PC-3 (cell line): Measurements from ENCODE around the gene TAF9. TPM values are rescaled to one million over a fixed set of nuclear protein-coding genes. Genes with fewer than 3 reads are reported as not detected.

Experiments
- ATAC-seq: fragments of 200-7000 bp; cut with Tn5 transposase; 2 replicates; pipeline ENCODE4 v1.9.1; 2020; ENCODE audit warnings: mild to moderate bottlenecking, moderate library complexity
- BruUV-seq: library from RNA; stranded (reverse); fragments of 400-500 nt; replicated peaks from 2 replicates; lab custom pipeline; 2021; lab: Mats Ljungman, UMichigan
- CTCF ChIA-PET: fragments of 300-600 bp; sonication (Branson Sonifier 250); formaldehyde crosslinking; loops from one replicate; lab custom pipeline; 2022; ENCODE audit warnings: antibody characterized with exemption; lab: Charles Lee
- POLR2A ChIA-PET: fragments of 300-600 bp; sonication (Branson Sonifier 250); formaldehyde crosslinking; loops from one replicate; lab custom pipeline; 2022; ENCODE audit warnings: antibody characterized with exemption; ENCODE audit not compliant: unreplicated experiment; lab: Charles Lee
- DNase-seq: peaks from one replicate; pipeline ENCODE4 v3.0.0-alpha.2; 2015
- H2AFZ ChIP-seq: fragments of 300-600 bp; sonication (generic); 2 replicates; pipeline ENCODE4 v1.6.0; 2016; ENCODE audit warnings: antibody characterized with exemption, low read length
- H3F3A ChIP-seq: fragments of 300-600 bp; sonication (generic); one replicate; pipeline ENCODE4 v1.6.0; 2017; ENCODE audit warnings: antibody characterized with exemption, low read length, control low read depth, mild to moderate bottlenecking; ENCODE audit not compliant: unreplicated experiment
- H3K27ac ChIP-seq: fragments of 300-600 bp; sonication (generic); 2 replicates; pipeline ENCODE4 v1.5.1; 2016; ENCODE audit warnings: mild to moderate bottlenecking, low read length
- H3K27me3 ChIP-seq: fragments of 300-600 bp; sonication (generic); 2 replicates; pipeline ENCODE4 v1.6.1; 2016; ENCODE audit warnings: low read length, mixed read lengths
- H3K36me3 ChIP-seq: fragments of 300-600 bp; sonication (generic); 2 replicates; pipeline ENCODE4 v1.6.1; 2016; ENCODE audit warnings: low read depth, mixed run types, low read length, mixed read lengths
- H3K4me1 ChIP-seq: fragments of 300-600 bp; sonication (generic); 2 replicates; pipeline ENCODE4 v1.5.1; 2016; ENCODE audit warnings: low read length; ENCODE audit not compliant: insufficient read depth
- H3K4me2 ChIP-seq: fragments of 300-600 bp; sonication (generic); 2 replicates; pipeline ENCODE4 v1.6.0; 2016; ENCODE audit warnings: low read length
- H3K4me3 ChIP-seq: fragments of 300-600 bp; sonication (generic); 2 replicates; pipeline ENCODE4 v1.5.1; 2016; ENCODE audit warnings: mild to moderate bottlenecking, low read length, mixed read lengths
- H3K79me2 ChIP-seq: fragments of 300-600 bp; sonication (generic); 2 replicates; pipeline ENCODE4 v1.6.1; 2017; ENCODE audit warnings: low read length, mixed read lengths
- H3K9ac ChIP-seq: fragments of 300-600 bp; sonication (generic); 2 replicates; pipeline ENCODE4 v1.6.0; 2016; ENCODE audit warnings: mild to moderate bottlenecking, low read length
- H3K9me2 ChIP-seq: fragments of 300-600 bp; sonication (generic); replicated peaks from 2 replicates; pipeline ENCODE4 v1.6.1; 2016; ENCODE audit warnings: mixed run types, low read length, mixed read lengths
- H3K9me3 ChIP-seq: fragments of 300-600 bp; sonication (generic); 2 replicates; pipeline ENCODE4 v1.6.1; 2016; ENCODE audit warnings: low read length, mixed read lengths
- H4K20me1 ChIP-seq: fragments of 300-600 bp; sonication (generic); 2 replicates; pipeline ENCODE4 v1.6.1; 2016; ENCODE audit warnings: low read length, mixed read lengths
- EZH2 ChIP-seq: fragments of 300-600 bp; sonication (generic); IDR thresholded peaks from one replicate; pipeline ENCODE4 v1.6.1; 2017; ENCODE audit warnings: antibody characterized with exemption, mild to moderate bottlenecking, low read length; ENCODE audit not compliant: unreplicated experiment
- EZH2phosphoT487 ChIP-seq: fragments of 300-600 bp; sonication (generic); IDR thresholded peaks from 2 replicates; pipeline ENCODE4 v1.6.1; 2018; ENCODE audit warnings: mild to moderate bottlenecking, antibody characterized with exemption, low read length, borderline replicate concordance
- intact Hi-C: fragments of 100-400 bp; cut with micrococcal nuclease; formaldehyde crosslinking; loops from 2 replicates; pipeline ENCODE4 v1.9.0; 2023
- total RNA-seq: library from RNA; depleted of rRNA; stranded (reverse); fragments of >200 nt; gene quantifications from 2 replicates; pipeline ENCODE4 v1.2.3, GENCODE V29; 2014
- TF ChIP-seq, protein P1 (sequence below): fragments of 300-600 bp; sonication (generic); conservative IDR thresholded peaks from 2 replicates; pipeline ENCODE4 v1.5.1; 2017; ENCODE audit warnings: antibody characterized with exemption, low read depth, mild to moderate bottlenecking, low read length

Gene TAF9
- total RNA-seq, 1 experiment from 2014 or later, result 61.3 TPM

GRCh38 chr5:69364850-69365249, 4.5 kb downstream of the TAF9 start:
- H3K79me2 ChIP-seq, result peaks cover 76% of the 10 kb centered on the region
- no peak overlapping the region for H3K27ac ChIP-seq
- H3K9ac ChIP-seq, result no peak overlapping the region
- ChIA-PET POLR2A (no interaction called here), CTCF (interaction anchor here (1.3 kb wide), 1 partner anchor 271 kb away, joined by 3 read pairs; the partner anchor contains the start of gene SLC30A5)
- no peaks in the 10 kb centered on the region for H3F3A ChIP-seq
- H3K4me2 ChIP-seq, result no peak overlapping the region
- ATAC-seq (no peak), DNase-seq (no peak)
- intact Hi-C loops, result loop anchor here (5.0 kb wide), 1 partner anchor 33 kb away; the partner anchor contains the start of gene CCDC125
- H3K4me3 ChIP-seq, result no peak overlapping the region
- H2AFZ ChIP-seq, result no peak overlapping the region
- peaks cover 19% of the 10 kb centered on the region for H4K20me1 ChIP-seq
- BruUV-seq, result no TSS peak
- H3K27me3 ChIP-seq, result no peaks in the 10 kb centered on the region
- H3K36me3 ChIP-seq, result peaks cover 20% of the 10 kb centered on the region; the same call in 1 of the 2 replicates
- H3K9me2 ChIP-seq, result no peaks in the 10 kb centered on the region
- no peaks in the 10 kb centered on the region for H3K9me3 ChIP-seq
- H3K4me1 ChIP-seq, result 0 out of 2 replicates have a peak, but pooled peaks cover 8% of the 10 kb centered on the region
- TF ChIP-seq, protein P1, sequence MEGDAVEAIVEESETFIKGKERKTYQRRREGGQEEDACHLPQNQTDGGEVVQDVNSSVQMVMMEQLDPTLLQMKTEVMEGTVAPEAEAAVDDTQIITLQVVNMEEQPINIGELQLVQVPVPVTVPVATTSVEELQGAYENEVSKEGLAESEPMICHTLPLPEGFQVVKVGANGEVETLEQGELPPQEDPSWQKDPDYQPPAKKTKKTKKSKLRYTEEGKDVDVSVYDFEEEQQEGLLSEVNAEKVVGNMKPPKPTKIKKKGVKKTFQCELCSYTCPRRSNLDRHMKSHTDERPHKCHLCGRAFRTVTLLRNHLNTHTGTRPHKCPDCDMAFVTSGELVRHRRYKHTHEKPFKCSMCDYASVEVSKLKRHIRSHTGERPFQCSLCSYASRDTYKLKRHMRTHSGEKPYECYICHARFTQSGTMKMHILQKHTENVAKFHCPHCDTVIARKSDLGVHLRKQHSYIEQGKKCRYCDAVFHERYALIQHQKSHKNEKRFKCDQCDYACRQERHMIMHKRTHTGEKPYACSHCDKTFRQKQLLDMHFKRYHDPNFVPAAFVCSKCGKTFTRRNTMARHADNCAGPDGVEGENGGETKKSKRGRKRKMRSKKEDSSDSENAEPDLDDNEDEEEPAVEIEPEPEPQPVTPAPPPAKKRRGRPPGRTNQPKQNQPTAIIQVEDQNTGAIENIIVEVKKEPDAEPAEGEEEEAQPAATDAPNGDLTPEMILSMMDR, result no peak
- TF ChIP-seq EZH2phosphoT487 (no peak), EZH2 (no peak)

DNA sequence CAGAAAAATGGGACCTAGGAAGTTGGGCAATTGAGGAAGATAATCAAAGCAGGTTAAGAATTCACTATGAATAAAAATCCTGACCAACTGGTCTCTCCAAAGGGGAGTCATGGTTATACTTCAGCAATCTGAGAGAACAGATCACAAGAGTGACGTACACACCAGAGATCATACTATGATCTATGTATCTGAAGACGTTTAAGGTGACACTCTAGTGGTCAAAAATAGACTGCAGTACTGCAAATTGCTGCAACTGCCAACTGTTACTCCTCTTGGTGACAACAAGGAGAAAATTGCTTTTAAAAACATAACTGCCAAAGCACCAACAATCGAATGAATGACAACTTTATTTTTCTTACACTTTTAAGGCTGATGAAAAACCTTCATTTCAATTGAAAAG, 4.9 kb downstream of the TAF9 start:
- Histone ChIP-seq H3K79me2 (peaks cover 75% of the 10 kb centered on the region), H3K9me3 (no peaks in the 10 kb centered on the region), H3K9me2 (no peaks in the 10 kb centered on the region), H3K4me3 (no peak overlapping the region), H3K4me2 (no peak overlapping the region), H4K20me1 (peaks cover 19% of the 10 kb centered on the region), H3K4me1 (0 out of 2 replicates have a peak, but pooled peaks cover 8% of the 10 kb centered on the region), H2AFZ (no peak overlapping the region), H3K9ac (no peak overlapping the region), H3K27ac (no peak overlapping the region), H3K36me3 (peaks cover 20% of the 10 kb centered on the region; the same call in 1 of the 2 replicates), H3F3A (no peaks in the 10 kb centered on the region), H3K27me3 (no peaks in the 10 kb centered on the region)
- intact Hi-C loops, result no loop called here
- CTCF ChIA-PET, result no interaction called here
- ATAC-seq (0 out of 2 replicates have a peak, but pooled peaks have one; percentile 17), DNase-seq (peak; percentile 37)
- TF ChIP-seq, protein P1, result peak; percentile 57
- TF ChIP-seq EZH2phosphoT487, result no peak
- BruUV-seq, result no TSS peak
- POLR2A ChIA-PET, result no interaction called here

GRCh38 chr5:69360442-69360841, 8.9 kb downstream of the TAF9 start:
- Histone ChIP-seq H3K4me2 (no peak overlapping the region), H3K27me3 (no peaks in the 10 kb centered on the region), H3K4me3 (no peak overlapping the region), H3K27ac (no peak overlapping the region), H4K20me1 (0 out of 2 replicates have a peak, but pooled peaks cover 5% of the 10 kb centered on the region), H3K9me2 (no peaks in the 10 kb centered on the region), H3F3A (no peaks in the 10 kb centered on the region), H3K9ac (no peak overlapping the region), H3K36me3 (peaks cover 14% of the 10 kb centered on the region; the same call in 1 of the 2 replicates), H3K79me2 (peaks cover 45% of the 10 kb centered on the region), H2AFZ (no peak overlapping the region), H3K9me3 (no peaks in the 10 kb centered on the region), H3K4me1 (no peaks in the 10 kb centered on the region)
- POLR2A ChIA-PET, result no interaction called here
- DNase-seq, result no peak
- no TSS peak for BruUV-seq
- intact Hi-C loops, result no loop called here
- TF ChIP-seq, protein P1, result no peak
- TF ChIP-seq EZH2, result no peak
- no peak for TF ChIP-seq EZH2phosphoT487
- ATAC-seq, result no peak
- CTCF ChIA-PET, result no interaction called here
